ENCODE results near the gene TMEM178A. TPM values are rescaled to one million over a fixed set of nuclear protein-coding genes. Genes with fewer than 3 reads are reported as not detected.

The TMEM178A gene
- total and polyA plus RNA-seq, 2 of the 8 experiments (the other 6 are each of a cell fraction or from before 2014, with no cell fraction given): 11.2 to 14.9 TPM

- no peak overlapping the region for H3K27ac ChIP-seq (ENCODE audit: low read depth, low read length)
- ChIA-PET CTCF (ENCODE audit: partially characterized antibody) (interaction anchor here (0.9 to 9.8 kb wide), 11 partner anchors 9 to 503 kb away, joined by 3 to 109 read pairs (median 6); no protein-coding TSS in a partner anchor), POLR2A (ENCODE audit: partially characterized antibody) (interaction anchor here (0.6 kb wide), 1 partner anchor 8 kb away, joined by 3 read pairs; no protein-coding TSS in a partner anchor)
- no peak overlapping the region for H2AK5ac ChIP-seq (ENCODE audit: low read depth, low read length)
- no peak overlapping the region for H2BK12ac ChIP-seq (ENCODE audit: low read depth, low read length)
- H2BK120ac ChIP-seq (replicated peaks; ENCODE audit: low read depth, low read length): no peak overlapping the region
- no peaks in the 10 kb centered on the region for H3K9me3 ChIP-seq (ENCODE audit: insufficient read depth in 2 of 2, low read depth in 1 of 2, low read length in 1 of 2)
- no peaks in the 10 kb centered on the region for H3K27me3 ChIP-seq (replicated peaks in 1 of 4; ENCODE audit: control insufficient read depth in 3 of 4, extremely low read depth in 1 of 4, insufficient read depth in 3 of 4, low read length in 3 of 4)
- no peak overlapping the region for H3K9ac ChIP-seq (replicated peaks in 1 of 4; ENCODE audit: extremely low read depth in 1 of 4, low read depth in 3 of 4, low read length in 3 of 4)
- no peak for DNase-seq (ENCODE audit: low read depth in 1 of 2, low spot score in 2 of 2)
- H2BK5ac ChIP-seq (ENCODE audit: low read depth, low read length): no peak overlapping the region
- H3K79me1 ChIP-seq (ENCODE audit: low read depth, low read length): no peaks in the 10 kb centered on the region; the same call in 1 of the 2 replicates
- H2BK15ac ChIP-seq (ENCODE audit: low read length): no peak overlapping the region
- no peak overlapping the region for H3K4me2 ChIP-seq (ENCODE audit: insufficient read depth in 1 of 2, low read depth in 2 of 2, low read length in 2 of 2)
- H3K14ac ChIP-seq (ENCODE audit: insufficient read length): no peak overlapping the region
- H4K91ac ChIP-seq (replicated peaks; ENCODE audit: insufficient read length, low read length): no peak overlapping the region
- no peak overlapping the region for H3K4me3 ChIP-seq (ENCODE audit: extremely low read depth in 1 of 4, insufficient read depth in 2 of 4, low read depth in 3 of 4, low read length in 4 of 4)
- peaks cover 0 to 1% of the 10 kb centered on the region in 2 experiments for H4K20me1 ChIP-seq (replicated peaks in 1 of 2; ENCODE audit: control insufficient read depth in 1 of 2, insufficient read depth in 2 of 2, low read length in 2 of 2)
- no peak overlapping the region for H3K18ac ChIP-seq (ENCODE audit: extremely low read depth, low read length)
- peaks cover 1 to 8% (median 5%) of the 10 kb centered on the region in 4 experiments; a peak in 4 of 7 replicates for H3K4me1 ChIP-seq (replicated peaks in 1 of 4; ENCODE audit: control insufficient read depth in 3 of 4, insufficient read depth in 4 of 4, low read length in 3 of 4)
- WGBS, 2 experiments (ENCODE audit: extremely low coverage in 1 of 2, insufficient coverage in 1 of 2, insufficient read length in 1 of 2, insufficient replicate concordance in 2 of 2, low coverage in 1 of 2, low lambda C conversion rate in 2 of 2, missing lambda C conversion rate in 1 of 2): 92% methylated on average over 1 of the region's 1 CpG; no CpG with 5 or more reads in 1 of the 2 experiments
- no peak overlapping the region for H3K23ac ChIP-seq (ENCODE audit: insufficient read length)
- no peak for TF ChIP-seq RNF2 (IDR thresholded peaks at IDR 0.05; ENCODE audit: borderline replicate concordance, low read depth, low read length, missing control alignments, poor library complexity, severe bottlenecking)
- TF ChIP-seq CEBPB (IDR thresholded peaks at IDR 0.05; ENCODE audit: low read depth, low read length): no peak
- TF ChIP-seq ATF3 (IDR thresholded peaks at IDR 0.05; ENCODE audit: insufficient read depth, low read depth, low read length): no peak
- no peak overlapping the region for H3K4ac ChIP-seq (replicated peaks; ENCODE audit: insufficient read length, low read depth, low read length)
- no peak overlapping the region for H3K56ac ChIP-seq (replicated peaks; ENCODE audit: insufficient read length, low read depth, low read length)
- no peak overlapping the region for H2BK20ac ChIP-seq (ENCODE audit: low read length)
- H4K8ac ChIP-seq (ENCODE audit: extremely low read depth, insufficient read depth, low read length): no peak overlapping the region
- peaks cover 2 to 15% (median 12%) of the 10 kb centered on the region in 4 experiments; a peak in 5 of 8 replicates for H3K36me3 ChIP-seq (ENCODE audit: control insufficient read depth in 2 of 4, insufficient read depth in 4 of 4, low read length in 3 of 4)
- no peak overlapping the region for H2AFZ ChIP-seq (ENCODE audit: low read length)
- no peak overlapping the region for H4K5ac ChIP-seq (ENCODE audit: insufficient read length, low read depth, low read length)
- no peaks in the 10 kb centered on the region for H3K23me2 ChIP-seq (ENCODE audit: low read depth, low read length)
- H3K79me2 ChIP-seq (ENCODE audit: control insufficient read depth in 1 of 2, insufficient read depth in 2 of 2, low read length in 2 of 2): peaks cover 0 to 12% of the 10 kb centered on the region in 2 experiments; a peak in 2 of 4 replicates
- no peak for FAIRE-seq
Observed at GRCh38 chr2:39732482-39732881, 66.8 kb downstream of the TMEM178A start.

Data from H1 (cell line).